ENCODE measurements around the gene TAF1. TPM values are rescaled to one million over a fixed set of nuclear protein-coding genes. Genes with fewer than 3 reads are reported as not detected.
"Not testable (repeated sequence)": the region's sequence is repeated elsewhere in the genome, so short reads cannot be mapped to it uniquely, and the experiment has no call there.

The TAF1 gene
- total RNA-seq (2021) (45.9 and 49.6 TPM in 2 replicates), Bru-seq, nascent RNA (percentile 83 among the genes with signal in this experiment), BruChase-seq, experiment 1, labeled RNA remaining after a 2-hour chase (percentile 88 among the genes with signal in this experiment), BruChase-seq, experiment 2, labeled RNA remaining after a 6-hour chase (percentile 89 among the genes with signal in this experiment)
- long read RNA-seq, full-length matches to known transcripts, result 1 of 11 reads
- long read RNA-seq, partial matches to known transcripts, result 2 of 11 reads
- long read RNA-seq, other reads (novel, unspliced or antisense), result 8 of 11 reads

GRCh38 chrX:71365875-71366673 lies at the start of gene TAF1:
TAF1 (plus strand) TSS chrX:71366357; CDS start chrX:71366375, 18 bp downstream.
- Histone ChIP-seq H4K20me1 (ENCODE audit: insufficient read depth) (peaks cover 5% of the 10 kb centered on the region; the same call in 1 of the 2 replicates), H3F3A (ENCODE audit: insufficient read depth, low read depth) (peaks cover 5% of the 10 kb centered on the region; the same call in 1 of the 2 replicates), H3K79me2 (ENCODE audit: low read depth) (peaks cover 45% of the 10 kb centered on the region), H3K9me3 (ENCODE audit: insufficient read depth, low read depth) (no peaks in the 10 kb centered on the region), H3K27ac (peak within 1 kb of the TSS; percentile 94), H3K9me2 (ENCODE audit: insufficient read depth) (no peaks in the 10 kb centered on the region), H3K4me1 (replicated peaks; ENCODE audit: insufficient read depth) (peaks cover 15% of the 10 kb centered on the region), H3K27me3 (ENCODE audit: insufficient read depth, low read depth) (no peaks in the 10 kb centered on the region), H3K36me3 (ENCODE audit: low read depth) (peaks cover 6% of the 10 kb centered on the region; the same call in 1 of the 2 replicates), H2AFZ (peak within 1 kb of the TSS; percentile 75), H3K4me3 (peak within 1 kb of the TSS; percentile 92), H3K4me2 (peak within 1 kb of the TSS; percentile 94)
- intact Hi-C loops (cut with micrococcal nuclease; ENCODE audit: unreplicated experiment), result loop anchor here (1.0 kb wide), 1 partner anchor 112 kb away; the partner anchor contains the start of gene ZMYM3
- CTCF ChIA-PET, result interaction anchor here (0.6 kb wide), 3 partner anchors 112 to 1979 kb away, joined by 3 to 4 read pairs (median 3); partner anchors contain the start of gene ZMYM3
- POLR2A ChIA-PET (ENCODE audit: unreplicated experiment), result interaction anchor here (0.5 to 1.1 kb wide), 12 partner anchors 19 to 1080 kb away, joined by 4 to 14 read pairs (median 5); partner anchors contain the start of genes KIF4A, NONO, PDZD11 and ZMYM3
- DNase-seq, result peak; percentile 91 to 97
- TF ChIP-seq CTCF (conservative IDR thresholded peaks at IDR 0.05), result no peak
- TF ChIP-seq EZH2 (IDR thresholded peaks at IDR 0.05; ENCODE audit: low read depth), result no peak
- BruUV-seq (replicated peaks), result no TSS peak

- H3K36me3 ChIP-seq (ENCODE audit: low read depth); H3K27me3 ChIP-seq (ENCODE audit: insufficient read depth, low read depth); H3K9me3 ChIP-seq (ENCODE audit: insufficient read depth, low read depth); H3K4me3 ChIP-seq; H4K20me1 ChIP-seq (ENCODE audit: insufficient read depth); intact Hi-C loops (cut with micrococcal nuclease; ENCODE audit: unreplicated experiment); H3K9me2 ChIP-seq (ENCODE audit: insufficient read depth); DNase-seq; H3K4me2 ChIP-seq; POLR2A ChIA-PET (ENCODE audit: unreplicated experiment); H3K79me2 ChIP-seq (ENCODE audit: low read depth); H2AFZ ChIP-seq; H3K4me1 ChIP-seq (replicated peaks; ENCODE audit: insufficient read depth); CTCF ChIA-PET; BruUV-seq (replicated peaks); H3F3A ChIP-seq (ENCODE audit: insufficient read depth, low read depth); H3K27ac ChIP-seq: not testable (repeated sequence)
These were observed 49.2 kb upstream of the TAF1 start for GRCh38 chrX:71316959-71317358.

GRCh38 chrX:71320126-71320525 lies 46.0 kb upstream of the TAF1 start:
- no peaks in the 10 kb centered on the region for H4K20me1 ChIP-seq (ENCODE audit: insufficient read depth)
- TF ChIP-seq CTCF (conservative IDR thresholded peaks at IDR 0.05) (no peak), EZH2 (IDR thresholded peaks at IDR 0.05; ENCODE audit: low read depth) (no peak)
- POLR2A ChIA-PET (ENCODE audit: unreplicated experiment), result no interaction called here

More at GRCh38 chrX:71320126-71320525, 46.0 kb upstream of the TAF1 start:
- DNase-seq, result no peak
- no peaks in the 10 kb centered on the region for H3F3A ChIP-seq (ENCODE audit: insufficient read depth, low read depth)
- H3K27me3 ChIP-seq (ENCODE audit: insufficient read depth, low read depth), result no peaks in the 10 kb centered on the region
- CTCF ChIA-PET, result no interaction called here
- H3K36me3 ChIP-seq (ENCODE audit: low read depth), result no peaks in the 10 kb centered on the region
- no peaks in the 10 kb centered on the region for H3K9me2 ChIP-seq (ENCODE audit: insufficient read depth)
- no peaks in the 10 kb centered on the region for H3K4me1 ChIP-seq (replicated peaks; ENCODE audit: insufficient read depth)
- H3K27ac ChIP-seq, result no peak overlapping the region
- no peaks in the 10 kb centered on the region for H3K9me3 ChIP-seq (ENCODE audit: insufficient read depth, low read depth)
- no TSS peak for BruUV-seq (replicated peaks)
- H3K4me2 ChIP-seq, result no peak overlapping the region
- no peak overlapping the region for H2AFZ ChIP-seq
- no peaks in the 10 kb centered on the region for H3K79me2 ChIP-seq (ENCODE audit: low read depth)
- intact Hi-C loops (cut with micrococcal nuclease; ENCODE audit: unreplicated experiment), result no loop called here
- no peak overlapping the region for H3K4me3 ChIP-seq
